ENCODE results near the gene ITGAL.
A peak's percentile ranks its signal among the peaks of the same experiment; 100 is the strongest.

ITGAL gene

DNA sequence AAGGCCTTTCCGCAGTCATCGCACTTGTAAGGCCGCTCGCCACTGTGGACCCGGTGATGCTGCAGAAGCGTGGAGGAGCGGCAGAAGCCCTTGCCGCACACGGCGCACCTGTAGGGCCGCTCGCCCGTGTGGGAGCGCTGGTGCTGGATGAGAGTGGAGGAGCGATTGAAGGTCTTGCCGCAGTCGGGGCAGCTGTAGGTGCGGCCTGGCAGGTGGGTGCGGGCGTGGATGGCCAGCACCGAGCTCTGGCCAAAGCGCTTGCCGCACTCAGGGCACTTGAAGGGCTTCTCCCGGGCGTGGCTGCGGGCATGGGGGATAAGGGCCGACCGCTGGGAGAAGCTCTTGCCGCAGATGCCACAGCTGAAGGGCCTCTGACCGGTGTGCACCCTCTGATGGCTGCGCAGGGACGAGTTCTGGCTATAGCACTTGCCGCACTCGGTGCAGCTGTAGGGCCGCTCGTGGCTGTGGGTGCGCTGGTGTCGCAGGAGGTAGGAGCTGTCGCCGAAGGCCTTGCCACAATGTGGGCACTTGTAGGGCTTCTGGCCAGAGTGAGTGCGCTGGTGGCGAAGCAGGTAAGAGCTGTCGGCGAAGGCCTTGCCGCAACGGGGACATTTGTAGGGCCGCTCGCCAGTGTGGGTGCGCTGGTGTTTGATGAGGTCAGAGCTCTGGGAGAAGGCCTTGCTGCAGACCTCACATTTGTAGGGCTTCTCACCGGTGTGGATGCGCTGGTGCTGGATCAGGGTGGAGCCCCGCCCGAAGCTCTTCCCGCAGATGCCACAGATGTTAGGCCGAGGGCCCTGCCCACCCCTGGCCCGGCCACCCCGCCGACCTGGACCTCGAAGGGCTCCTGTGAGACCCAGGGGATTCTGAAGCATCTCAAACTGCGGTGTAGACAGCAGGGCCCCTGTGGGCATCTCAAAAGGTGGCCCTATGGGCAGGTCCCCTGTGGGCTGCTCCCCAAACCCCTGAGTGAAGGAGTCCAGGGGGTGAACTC is 52.3 kb downstream of the ITGAL start:
- no peak for TF ChIP-seq ZFX (IDR thresholded peaks at IDR 0.05; ENCODE audit: borderline replicate concordance)
- H3K27ac ChIP-seq = peak overlapping the region; percentile 98

DNA sequence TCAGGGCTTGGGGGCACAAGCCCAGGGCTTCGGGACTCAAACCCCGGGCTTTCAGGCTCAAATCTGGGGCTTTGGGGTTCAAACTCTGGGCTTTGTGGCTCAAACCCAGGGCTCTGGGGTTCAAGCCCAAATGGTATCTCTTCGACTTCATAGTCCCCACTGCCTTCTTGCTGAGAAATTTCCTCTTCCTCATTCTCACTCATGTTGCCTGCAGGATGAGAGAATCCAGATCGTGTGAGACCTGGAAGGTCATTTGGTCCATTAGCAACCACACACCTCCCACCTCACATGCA is 53.2 kb downstream of the ITGAL start:
- peak overlapping the region; percentile 98 for H3K27ac ChIP-seq
- TF ChIP-seq, protein P1, sequence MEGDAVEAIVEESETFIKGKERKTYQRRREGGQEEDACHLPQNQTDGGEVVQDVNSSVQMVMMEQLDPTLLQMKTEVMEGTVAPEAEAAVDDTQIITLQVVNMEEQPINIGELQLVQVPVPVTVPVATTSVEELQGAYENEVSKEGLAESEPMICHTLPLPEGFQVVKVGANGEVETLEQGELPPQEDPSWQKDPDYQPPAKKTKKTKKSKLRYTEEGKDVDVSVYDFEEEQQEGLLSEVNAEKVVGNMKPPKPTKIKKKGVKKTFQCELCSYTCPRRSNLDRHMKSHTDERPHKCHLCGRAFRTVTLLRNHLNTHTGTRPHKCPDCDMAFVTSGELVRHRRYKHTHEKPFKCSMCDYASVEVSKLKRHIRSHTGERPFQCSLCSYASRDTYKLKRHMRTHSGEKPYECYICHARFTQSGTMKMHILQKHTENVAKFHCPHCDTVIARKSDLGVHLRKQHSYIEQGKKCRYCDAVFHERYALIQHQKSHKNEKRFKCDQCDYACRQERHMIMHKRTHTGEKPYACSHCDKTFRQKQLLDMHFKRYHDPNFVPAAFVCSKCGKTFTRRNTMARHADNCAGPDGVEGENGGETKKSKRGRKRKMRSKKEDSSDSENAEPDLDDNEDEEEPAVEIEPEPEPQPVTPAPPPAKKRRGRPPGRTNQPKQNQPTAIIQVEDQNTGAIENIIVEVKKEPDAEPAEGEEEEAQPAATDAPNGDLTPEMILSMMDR (IDR thresholded peaks at IDR 0.05) = no peak
- TF ChIP-seq ZFX (IDR thresholded peaks at IDR 0.05; ENCODE audit: borderline replicate concordance) = no peak

DNA sequence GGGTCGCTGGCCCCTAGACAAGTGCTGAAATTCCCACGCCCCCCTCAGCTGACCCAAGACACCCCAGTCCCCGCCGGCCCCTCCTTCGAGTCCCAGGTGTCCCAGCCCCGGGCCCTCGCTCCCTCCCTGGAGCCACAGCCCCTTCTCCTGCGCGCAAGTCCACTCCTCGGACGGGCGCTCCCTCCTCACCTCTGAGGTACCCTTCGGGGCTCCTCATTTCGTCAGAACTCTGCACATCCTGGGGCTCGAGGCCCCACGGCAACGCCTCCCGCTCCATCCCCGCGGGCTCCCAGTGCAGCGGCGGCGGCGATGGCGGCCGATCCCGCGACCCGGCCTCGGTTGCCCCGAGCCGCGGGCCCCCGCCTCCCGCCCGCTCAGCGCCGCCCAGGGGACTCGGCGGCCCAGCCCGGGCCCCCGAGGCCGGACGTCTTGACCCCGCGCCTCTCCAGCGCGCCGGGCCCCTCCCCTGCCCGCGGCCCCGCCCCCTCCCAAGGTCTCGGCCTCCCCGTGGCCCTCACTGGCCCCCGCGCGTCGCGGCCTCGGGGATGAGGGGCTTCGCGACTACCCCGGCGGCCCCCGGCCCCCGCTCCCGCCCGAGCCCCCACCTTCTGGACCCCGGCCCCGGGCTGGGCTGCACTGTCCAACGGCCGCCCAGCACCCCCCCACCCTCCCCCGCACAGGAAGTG is 53.7 kb downstream of the ITGAL start, which contains the start of gene ZNF768:
ZNF768 (minus strand) TSS at position 430 of the 686 bp plus-strand sequence; CDS start at position 277, 153 bp downstream.
- H3K27ac ChIP-seq = peak within 1 kb of the TSS; percentile 98
- TF ChIP-seq, protein P1 (IDR thresholded peaks at IDR 0.05) = no peak
- TF ChIP-seq ZFX (IDR thresholded peaks at IDR 0.05; ENCODE audit: borderline replicate concordance) = no peak

DNA sequence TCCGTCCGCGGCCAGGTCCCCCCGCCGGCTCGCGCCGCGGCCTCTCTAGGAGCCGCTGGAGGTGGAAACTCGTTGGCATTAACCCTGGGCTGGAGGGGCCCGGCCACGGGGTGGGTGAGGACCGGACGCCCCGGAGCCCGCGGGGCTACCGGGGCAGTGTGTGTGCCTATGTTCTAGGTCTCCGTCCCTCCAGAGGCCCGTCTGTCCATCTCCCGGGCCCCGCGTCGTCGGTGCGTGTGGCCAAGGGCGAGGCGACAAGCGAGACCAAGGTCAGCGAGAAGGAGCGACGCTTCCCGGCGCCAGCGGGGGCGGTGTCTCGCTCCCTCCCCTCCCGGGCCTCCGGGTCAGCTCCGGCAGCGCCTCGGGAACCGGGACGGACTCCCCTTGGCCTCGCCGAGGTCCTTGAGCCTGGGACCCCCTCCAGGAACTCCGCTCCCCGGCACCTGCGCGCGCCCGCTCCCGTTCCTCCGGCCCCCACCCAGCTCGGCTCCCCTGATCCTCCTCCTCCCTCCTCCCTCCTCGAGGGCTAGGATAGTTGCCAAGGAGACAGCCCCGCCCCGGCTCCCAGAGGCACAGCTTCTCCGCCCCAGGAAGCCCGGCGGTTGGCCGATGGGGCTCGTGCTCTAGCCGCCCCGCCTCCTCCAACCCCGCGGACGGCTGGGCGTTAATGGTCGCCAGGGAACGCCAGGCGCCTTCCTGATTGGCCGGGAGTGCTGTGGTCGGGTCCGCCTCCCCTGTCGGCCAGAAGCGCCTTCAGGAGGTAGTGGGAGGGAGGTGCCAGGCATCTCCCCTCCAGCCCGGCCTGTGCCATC is 54.5 kb downstream of the ITGAL start:
- H3K27ac ChIP-seq = peak overlapping the region; percentile 98
- no peak for TF ChIP-seq ZFX (IDR thresholded peaks at IDR 0.05; ENCODE audit: borderline replicate concordance)
- TF ChIP-seq, protein P1 (IDR thresholded peaks at IDR 0.05) = peak; percentile 45

DNA sequence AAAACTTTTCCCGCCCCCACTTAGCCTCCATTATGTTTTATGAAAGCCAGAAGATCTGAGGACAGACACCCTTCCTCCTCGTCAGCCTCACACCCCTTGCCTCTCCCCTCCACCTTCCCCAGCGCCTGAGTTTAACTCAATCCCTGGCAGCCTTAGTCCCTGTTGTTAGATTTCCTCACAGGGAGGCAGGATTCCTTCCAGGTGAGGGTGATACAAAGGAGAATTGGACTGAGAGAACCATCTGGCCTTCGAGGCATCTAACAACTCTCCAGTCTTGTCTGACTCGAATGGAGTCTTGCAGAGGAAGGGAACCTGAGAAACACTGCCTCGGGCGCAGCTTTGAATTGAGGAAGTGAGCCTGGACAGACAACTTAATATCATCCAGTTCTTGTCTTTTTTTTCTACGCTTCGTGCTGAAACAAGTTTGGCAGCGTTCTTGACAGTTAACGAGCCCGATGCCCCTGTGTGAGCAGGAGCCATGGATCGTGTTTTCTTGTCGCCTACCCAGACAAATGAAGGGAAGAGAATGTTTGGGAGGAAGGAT is 55.2 kb downstream of the ITGAL start:
- no peak for TF ChIP-seq ZFX (IDR thresholded peaks at IDR 0.05; ENCODE audit: borderline replicate concordance)
- TF ChIP-seq, protein P1 (IDR thresholded peaks at IDR 0.05) = no peak
- H3K27ac ChIP-seq = peak overlapping the region; percentile 98

DNA sequence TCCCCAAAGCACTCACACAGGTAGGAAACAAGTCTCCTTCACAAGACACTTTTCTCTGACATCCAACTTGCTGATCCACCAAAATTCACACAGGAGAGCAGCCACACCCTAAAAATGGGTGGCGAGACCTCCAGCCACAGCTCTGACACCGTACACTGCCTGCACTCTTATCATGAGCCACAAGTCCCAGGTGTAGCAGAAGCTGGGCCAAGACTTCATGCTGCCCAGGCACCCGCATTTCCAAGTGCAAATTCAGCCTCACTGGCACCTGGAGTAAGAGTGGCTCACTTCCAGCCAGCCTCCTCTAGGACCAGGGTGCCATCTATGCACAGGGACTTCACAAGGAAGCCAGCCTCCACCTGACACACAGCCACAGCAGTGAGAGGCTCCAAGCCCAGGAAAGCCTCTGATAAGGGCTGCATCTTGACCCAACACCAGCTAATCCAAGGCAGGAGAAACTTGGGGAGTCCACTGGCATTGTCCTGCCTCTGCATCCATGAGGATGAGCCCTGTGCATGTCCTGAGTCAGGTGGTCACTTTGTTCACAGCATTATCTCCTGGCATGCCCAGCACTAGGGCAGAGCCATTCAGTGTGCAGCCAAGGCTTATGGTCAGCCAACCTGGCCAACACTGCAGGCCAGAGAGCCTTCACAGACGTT is 56.4 kb downstream of the ITGAL start:
- H3K27ac ChIP-seq = peak overlapping the region; percentile 98
- no peak for TF ChIP-seq ZFX (IDR thresholded peaks at IDR 0.05; ENCODE audit: borderline replicate concordance)
- TF ChIP-seq, protein P1 (IDR thresholded peaks at IDR 0.05) = no peak

Data from 22Rv1 (cell line).